Keratinocyte (primary cell): ENCODE measurements around the gene ZNF784. TPM values are rescaled to one million over a fixed set of nuclear protein-coding genes. Genes with fewer than 3 reads are reported as not detected.

Experiments used
- DNase-seq: peaks from one replicate; pipeline ENCODE4 v3.0.0-alpha.2; 2011; ENCODE audit warnings: low read depth, missing footprints, low spot score
- FAIRE-seq: peaks from 2 replicates; lab custom pipeline; 2011; peaks lifted over from hg19 to GRCh38; lab: Jason Lieb, UNC
- H2AFZ ChIP-seq: 2 replicates; pipeline ENCODE4 v1.6.0; 2012; ENCODE audit warnings: low read length, control low read depth, inconsistent platforms; ENCODE audit not compliant: control insufficient read depth
- H3K27ac ChIP-seq: 2 replicates; pipeline ENCODE4 v1.5.1; 2011; ENCODE audit warnings: low read length; ENCODE audit not compliant: control insufficient read depth, insufficient read depth
- H3K27me3 ChIP-seq: 3 replicates; pipeline ENCODE4 v1.6.0; 2011; ENCODE audit warnings: low read length; ENCODE audit not compliant: control insufficient read depth, insufficient read depth; ENCODE audit errors: extremely low read depth
- H3K36me3 ChIP-seq, 2 experiments: 2 replicates in 1 of 2; 3 replicates in 1 of 2; pipeline ENCODE4 v1.5.1; 2011; ENCODE audit warnings: low read length in 2 of 2, mild to moderate bottlenecking in 1 of 2; ENCODE audit not compliant: control insufficient read depth in 2 of 2, insufficient read depth in 2 of 2; ENCODE audit errors: extremely low read depth in 1 of 2
- H3K4me1 ChIP-seq: 3 replicates; pipeline ENCODE4 v1.5.1; 2011; ENCODE audit warnings: low read length; ENCODE audit not compliant: control insufficient read depth, insufficient read depth; ENCODE audit errors: extremely low read depth
- H3K4me2 ChIP-seq: 3 replicates; pipeline ENCODE4 v1.6.0; 2011; ENCODE audit warnings: low read depth, low read length; ENCODE audit not compliant: control insufficient read depth, insufficient read depth; ENCODE audit errors: extremely low read depth
- H3K4me3 ChIP-seq, 3 experiments: fragments of 200-600 bp in 1 of 3; sonication (generic) in 1 of 3; 2 replicates in 2 of 3; 3 replicates in 1 of 3; pipeline ENCODE4 v1.5.1; 2011 to 2016; ENCODE audit warnings: low read length in 3 of 3, mild to moderate bottlenecking in 3 of 3, control low read depth in 2 of 3, inconsistent platforms in 1 of 3, low read depth in 1 of 3, mixed read lengths in 1 of 3, mixed run types in 1 of 3, moderate library complexity in 1 of 3; ENCODE audit not compliant: control insufficient read depth in 2 of 3, insufficient read depth in 2 of 3; ENCODE audit errors: extremely low read depth in 1 of 3
- H3K79me2 ChIP-seq: 2 replicates; pipeline ENCODE4 v1.6.0; 2012; ENCODE audit warnings: low read length; ENCODE audit not compliant: control insufficient read depth, insufficient read depth
- H3K9ac ChIP-seq: 3 replicates; pipeline ENCODE4 v1.6.0; 2011; ENCODE audit warnings: low read length; ENCODE audit not compliant: control insufficient read depth, insufficient read depth; ENCODE audit errors: extremely low read depth
- H3K9me1 ChIP-seq: 3 replicates; pipeline ENCODE4 v1.6.0; 2011; ENCODE audit warnings: low read length; ENCODE audit not compliant: control insufficient read depth, insufficient read depth; ENCODE audit errors: extremely low read depth
- H3K9me3 ChIP-seq: 2 replicates; pipeline ENCODE4 v1.5.1; 2012; ENCODE audit warnings: low read depth, low read length; ENCODE audit not compliant: control insufficient read depth
- H4K20me1 ChIP-seq: 3 replicates; pipeline ENCODE4 v1.6.0; 2011; ENCODE audit warnings: low read length; ENCODE audit not compliant: control insufficient read depth, insufficient read depth; ENCODE audit errors: extremely low read depth
- CTCF ChIP-seq, 3 experiments: IDR thresholded peaks in 1 of 3; conservative IDR thresholded peaks in 1 of 3; optimal IDR thresholded peaks in 1 of 3; 2 replicates in 2 of 3; 3 replicates in 1 of 3; pipeline versions ENCODE3 to v1.5.1; 2011; ENCODE audit warnings: low read length in 3 of 3, mild to moderate bottlenecking in 3 of 3, moderate library complexity in 2 of 3, control low read depth in 1 of 3, inconsistent platforms in 1 of 3; ENCODE audit not compliant: insufficient read depth in 2 of 3; ENCODE audit errors: extremely low read depth in 1 of 3
- EZH2 ChIP-seq: IDR thresholded peaks from one replicate; pipeline ENCODE4 v1.6.1; 2012; ENCODE audit warnings: inconsistent platforms, mild to moderate bottlenecking, low read length, moderate library complexity
- dilution Hi-C: fragments of 300-500 bp; cut with MboI; formaldehyde crosslinking; loops from one replicate; pipeline ENCODE4 v1.7.0; 2020; ENCODE audit warnings: low sequenced_read_pairs; ENCODE audit not compliant: extremely low pct_ligation_motif_present
- polyA plus RNA-seq, 5 experiments: library from polyadenylated mRNA; depleted of rRNA in 3 of 5; stranded (reverse) in 3 of 5; stranded (forward) in 1 of 5; unstranded in 1 of 5; fragments of >200 nt; gene quantifications; 1 replicate in 1 of 5; 2 replicates in 3 of 5; 3 replicates in 1 of 5; pipeline versions ENCODE4 v1.2.1 to v1.2.3, GENCODE V29; 2011 to 2012; ENCODE audit warnings: missing spikeins in 2 of 5, low read depth in 1 of 5, low replicate concordance in 1 of 5

The ZNF784 gene
- polyA plus RNA-seq, 1 donor (not counting 4 experiments of a cell fraction or from before 2014, with no cell fraction given): 2.1 TPM

DNA sequence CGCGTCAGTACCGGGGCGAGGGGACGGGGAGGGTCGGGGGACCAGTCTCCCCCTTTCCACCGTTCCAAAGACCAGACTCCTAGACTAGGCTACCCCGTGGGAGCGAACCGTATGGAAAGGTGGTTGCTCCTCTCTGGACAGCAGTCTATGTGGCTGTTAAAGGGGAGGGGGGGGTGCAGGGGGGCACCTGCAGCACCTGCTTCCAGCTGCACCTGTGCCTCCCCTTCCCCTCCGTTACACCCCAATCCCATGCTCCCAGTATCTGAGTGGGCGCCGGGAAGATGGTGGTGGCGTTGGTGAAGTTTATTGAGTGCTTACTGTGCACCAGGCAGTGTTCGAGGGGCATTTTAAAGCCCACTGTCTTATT is 23.7 kb downstream of the ZNF784 start:
- Histone ChIP-seq H3K4me1 (peaks cover 15% of the 10 kb centered on the region), H3K27me3 (no peaks in the 10 kb centered on the region), H3K9me3 (no peaks in the 10 kb centered on the region), H3K4me3 (peak overlapping the region; percentile 57 to 72 (median 60)), H3K27ac (peak overlapping the region; percentile 64), H3K9me1 (no peaks in the 10 kb centered on the region), H3K79me2 (peaks cover under 1% of the 10 kb centered on the region), H2AFZ (no peak overlapping the region), H3K4me2 (peak overlapping the region; percentile 85), H3K9ac (peak overlapping the region; percentile 95), H4K20me1 (no peaks in the 10 kb centered on the region), H3K36me3 (peaks cover 5 to 8% of the 10 kb centered on the region in 2 experiments)
- no peak for FAIRE-seq
- no peak for DNase-seq
- TF ChIP-seq EZH2: no peak
- TF ChIP-seq CTCF (optimal IDR thresholded peaks at IDR 0.05 in 1 of 3, IDR thresholded peaks at IDR 0.05 in 1 of 3, conservative IDR thresholded peaks at IDR 0.05 in 1 of 3; ENCODE audit: extremely low read depth in 1 of 3, insufficient read depth in 2 of 3, low read length in 3 of 3): no peak
- dilution Hi-C loops: no loop called here

DNA sequence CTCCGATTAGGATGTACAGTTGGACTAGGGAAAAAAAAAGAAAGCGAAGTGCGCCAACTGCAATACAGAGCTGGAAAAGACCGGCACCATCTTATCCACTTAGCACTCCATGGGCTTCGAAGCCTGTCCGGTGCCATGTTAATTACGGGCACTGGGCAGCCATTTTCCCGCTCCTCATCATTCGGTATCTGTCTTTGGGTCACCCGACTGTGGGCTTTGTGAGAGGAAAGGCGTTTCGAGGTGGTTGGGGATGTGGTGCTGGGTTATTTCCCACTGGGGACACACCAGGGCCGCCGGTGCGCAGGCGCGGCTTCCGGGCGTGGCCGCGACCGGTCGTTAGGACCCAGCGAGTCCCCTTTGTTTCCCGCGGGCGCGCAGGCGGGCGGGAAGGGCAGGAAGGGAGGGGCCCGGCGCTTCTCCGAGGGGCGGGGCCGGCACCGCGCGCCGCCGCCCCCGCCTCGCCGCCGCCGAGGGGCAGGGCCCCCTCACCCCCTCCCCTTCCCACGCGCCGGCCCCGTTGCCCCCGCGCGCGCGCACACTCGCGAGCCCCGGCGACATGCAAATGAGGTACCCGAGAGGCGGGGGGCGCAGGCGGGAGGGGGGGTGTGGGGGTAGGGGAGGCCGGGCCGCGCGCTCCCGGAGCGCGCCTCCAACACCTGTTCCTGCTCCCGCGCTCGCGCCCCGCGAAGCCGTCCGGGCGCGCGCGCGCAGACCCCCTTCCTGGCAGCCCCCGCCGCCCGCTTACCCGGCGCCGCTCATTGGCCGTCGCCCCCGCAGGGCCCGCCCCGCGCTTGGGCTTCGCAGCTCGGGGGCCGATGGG is 24.3 kb downstream of the ZNF784 start, which contains the start of gene ZNF524:
ZNF524 (plus strand) TSS at position 447 of the 820 bp plus-strand sequence. CDS start 1,825 bp downstream, outside the sequence.
- dilution Hi-C loops: no loop called here
- H3K27me3 ChIP-seq: no peaks in the 10 kb centered on the region
- H3K9me3 ChIP-seq: no peaks in the 10 kb centered on the region
- peak within 1 kb of the TSS; percentile 95 for H3K9ac ChIP-seq
- no peaks in the 10 kb centered on the region for H4K20me1 ChIP-seq
- H3K4me2 ChIP-seq: peak within 1 kb of the TSS; percentile 85
- no peaks in the 10 kb centered on the region for H3K9me1 ChIP-seq
- TF ChIP-seq EZH2: no peak
- H3K4me3 ChIP-seq: peak within 1 kb of the TSS; percentile 57 to 75 (median 72)
- peaks cover 5 to 9% of the 10 kb centered on the region in 2 experiments for H3K36me3 ChIP-seq
- FAIRE-seq (peak; percentile 9), DNase-seq (no peak)
- peaks cover 15% of the 10 kb centered on the region for H3K4me1 ChIP-seq
- peak within 1 kb of the TSS; percentile 95 for H2AFZ ChIP-seq
- no peaks in the 10 kb centered on the region for H3K79me2 ChIP-seq
- peak within 1 kb of the TSS; percentile 97 for H3K27ac ChIP-seq
